Pancreas (tissue), 10 donors: ENCODE data around the gene ASTN1. TPM values are rescaled to one million over a fixed set of nuclear protein-coding genes. Genes with fewer than 3 reads are reported as not detected.

Experiments used
- ATAC-seq, 4 donors: fragments of 200-7000 bp; cut with Tn5 transposase; one replicate each; pipeline versions ENCODE4 v1.8.0 to v1.9.1; 2020; ENCODE audit warnings: mild to moderate bottlenecking in 4 of 4, moderate library complexity in 4 of 4
- DNase-seq, 6 donors: peaks; one replicate each; pipeline ENCODE4 v3.0.0-alpha.2; 2020
- FAIRE-seq: peaks from 2 replicates; lab custom pipeline; 2012; peaks lifted over from hg19 to GRCh38; lab: Jason Lieb, UNC
- H3K27ac ChIP-seq, 4 donors: fragments of 200-600 bp; sonication (generic); 1 replicate in 3 of 4; 2 replicates in 1 of 4; pipeline versions ENCODE4 v1.5.0 to v1.8.0; 2020
- H3K27me3 ChIP-seq, 4 donors: fragments of 200-600 bp; one replicate each; pipeline ENCODE4 v1.8.0; 2021
- H3K36me3 ChIP-seq, 3 donors: fragments of 200-600 bp; sonication (generic) in 1 of 3; one replicate each; pipeline versions ENCODE4 v1.5.0 to v1.8.0; 2020 to 2021
- H3K4me1 ChIP-seq, 3 donors: fragments of 200-600 bp; one replicate each; pipeline ENCODE4 v1.8.0; 2021
- H3K4me3 ChIP-seq, 4 donors: fragments of 200-600 bp; sonication (generic) in 2 of 4; one replicate each; pipeline versions ENCODE4 v1.5.0 to v1.8.0; 2020 to 2021
- H3K9me3 ChIP-seq, 4 donors: fragments of 200-600 bp; one replicate each; pipeline ENCODE4 v1.8.0; 2021
- WGBS, 2 donors: extraction: QIAGEN DNeasy Blood & Tissue Kit; methylation state at CpG; one replicate each; pipeline ENCODE4 v1.1.7; 2013; 5-methylcytosine and 5-hydroxymethylcytosine counted together
- intact Hi-C, 3 donors: fragments of 100-400 bp; cut with DNase I; formaldehyde crosslinking; loops; one replicate each; pipeline versions ENCODE4 v1.11.1 to v1.14.2; 2022
- polyA plus RNA-seq, 2 donors: library from polyadenylated mRNA; stranded (reverse); fragments of 200-250 nt; gene quantifications; one replicate each; pipeline ENCODE4 v1.2.3, GENCODE V29; 2013
- total RNA-seq, 6 donors: library from RNA; stranded (reverse); fragmentation: NEBNext Ultra II Directional in 4 of 6; extraction: Animal tissue kit (Norgen Biotek cat#: 25700) in 4 of 6; gene quantifications; one replicate each; pipeline versions ENCODE4 v1.2.1 to v1.2.4, GENCODE V29; 2021 to 2023
- TF ChIP-seq, protein P1 (sequence below), 4 donors: fragments of 200-600 bp; sonication (generic) in 3 of 4; IDR thresholded peaks; one replicate each; pipeline versions ENCODE4 v1.5.0 to v1.8.0; 2021; ENCODE audit warnings: antibody characterized with exemption in 4 of 4
- donor health status: healthy with polysubstance abuse.
- donor health status: DM: no; HTN: no; CAD: no; lungs with moderate emphysema.
- donor health status: DM: no; HTN: no; CAD: no.
- donor health status: control.
- donor health status: control.
- donor health status: Bipolar disorder and iron deficiency.
- donor health status: DM: yes; HTN: yes; CAD: no.
- donor health status: DM: no; HTN: no; CAD: no.
- donor health status: DM: no; HTN: no; CAD: no.
- donor health status: DM: yes; HTN: yes; CAD: no.

Gene ASTN1
- total and polyA plus RNA-seq, 8 donors: 0.11 to 0.77 (median 0.32) TPM

- intact Hi-C loops: no loop called here
Measured at GRCh38 chr1:176876966-176877515, 287.5 kb downstream of the ASTN1 start.

GRCh38 chr1:176869577-176869976 is 294.9 kb downstream of the ASTN1 start:
- ATAC-seq (no peak), FAIRE-seq (no peak), DNase-seq (no peak)
- Histone ChIP-seq H3K4me1 (no peaks in the 10 kb centered on the region), H3K27ac (no peak overlapping the region), H3K4me3 (no peak overlapping the region), H3K36me3 (no peaks in the 10 kb centered on the region), H3K27me3 (no peaks in the 10 kb centered on the region), H3K9me3 (no peaks in the 10 kb centered on the region)
- intact Hi-C loops: no loop called here
- TF ChIP-seq, protein P1, sequence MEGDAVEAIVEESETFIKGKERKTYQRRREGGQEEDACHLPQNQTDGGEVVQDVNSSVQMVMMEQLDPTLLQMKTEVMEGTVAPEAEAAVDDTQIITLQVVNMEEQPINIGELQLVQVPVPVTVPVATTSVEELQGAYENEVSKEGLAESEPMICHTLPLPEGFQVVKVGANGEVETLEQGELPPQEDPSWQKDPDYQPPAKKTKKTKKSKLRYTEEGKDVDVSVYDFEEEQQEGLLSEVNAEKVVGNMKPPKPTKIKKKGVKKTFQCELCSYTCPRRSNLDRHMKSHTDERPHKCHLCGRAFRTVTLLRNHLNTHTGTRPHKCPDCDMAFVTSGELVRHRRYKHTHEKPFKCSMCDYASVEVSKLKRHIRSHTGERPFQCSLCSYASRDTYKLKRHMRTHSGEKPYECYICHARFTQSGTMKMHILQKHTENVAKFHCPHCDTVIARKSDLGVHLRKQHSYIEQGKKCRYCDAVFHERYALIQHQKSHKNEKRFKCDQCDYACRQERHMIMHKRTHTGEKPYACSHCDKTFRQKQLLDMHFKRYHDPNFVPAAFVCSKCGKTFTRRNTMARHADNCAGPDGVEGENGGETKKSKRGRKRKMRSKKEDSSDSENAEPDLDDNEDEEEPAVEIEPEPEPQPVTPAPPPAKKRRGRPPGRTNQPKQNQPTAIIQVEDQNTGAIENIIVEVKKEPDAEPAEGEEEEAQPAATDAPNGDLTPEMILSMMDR (IDR thresholded peaks at IDR 0.05): no peak
- WGBS, 2 donors: 90 to 97% methylated on average over 4 of the region's 4 CpGs

More at GRCh38 chr1:176876966-176877515, 287.5 kb downstream of the ASTN1 start:
- WGBS, 2 donors: 71 to 80% methylated on average over 4 of the region's 4 CpGs
- ATAC-seq: no peak
- no peak for DNase-seq
- H3K27me3 ChIP-seq: no peaks in the 10 kb centered on the region
- TF ChIP-seq, protein P1 (IDR thresholded peaks at IDR 0.05): no peak
- no peak overlapping the region for H3K27ac ChIP-seq
- H3K4me1 ChIP-seq: no peaks in the 10 kb centered on the region
- H3K36me3 ChIP-seq: no peaks in the 10 kb centered on the region
- FAIRE-seq: no peak
- no peaks in the 10 kb centered on the region for H3K9me3 ChIP-seq
- H3K4me3 ChIP-seq: no peak overlapping the region

DNA sequence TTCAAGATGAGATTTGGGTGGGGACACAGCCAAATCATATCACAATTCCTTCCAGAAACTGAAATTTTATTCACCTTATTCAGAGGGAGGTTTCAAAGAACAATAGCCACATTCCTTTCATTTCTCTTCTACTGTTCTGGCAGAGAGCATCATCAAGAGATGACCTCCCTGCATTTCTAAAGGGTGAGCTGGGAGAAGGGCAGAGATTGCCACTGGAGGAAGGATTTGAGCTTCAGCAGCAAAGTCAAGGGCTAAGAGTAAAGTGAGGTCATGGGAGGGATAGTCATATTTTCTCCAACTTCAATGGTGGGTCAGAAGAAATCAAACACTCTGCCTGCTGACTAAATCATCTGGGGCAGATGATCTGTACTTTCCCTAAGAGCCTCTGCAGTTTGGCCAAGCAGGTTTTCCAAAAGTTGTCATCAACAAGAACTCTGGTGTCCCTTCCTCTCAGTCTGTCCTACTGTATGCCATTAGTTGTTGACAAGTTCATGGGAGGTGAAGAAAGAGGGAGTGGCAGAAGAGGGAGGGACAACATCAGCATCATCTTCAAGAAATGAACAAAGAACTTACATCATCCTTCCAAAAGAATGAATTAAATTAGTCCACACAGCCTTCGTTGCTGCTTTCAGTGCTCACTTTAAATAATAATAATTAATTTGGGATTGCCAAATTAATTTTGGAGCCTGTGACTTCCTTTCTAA is 298.3 kb downstream of the ASTN1 start:
- TF ChIP-seq, protein P1 (IDR thresholded peaks at IDR 0.05): no peak
- intact Hi-C loops: no loop called here
- H3K9me3 ChIP-seq: no peaks in the 10 kb centered on the region
- no peak overlapping the region for H3K27ac ChIP-seq
- ATAC-seq (no peak), DNase-seq (no peak), FAIRE-seq (no peak)
- H3K27me3 ChIP-seq: no peaks in the 10 kb centered on the region
- no peaks in the 10 kb centered on the region for H3K4me1 ChIP-seq
- 52 to 69% methylated on average over 1 of the region's 1 CpG for WGBS, 2 donors
- H3K4me3 ChIP-seq: no peak overlapping the region
- no peaks in the 10 kb centered on the region for H3K36me3 ChIP-seq

GRCh38 chr1:176864211-176864610 is 300.3 kb downstream of the ASTN1 start:
- Histone ChIP-seq H3K9me3 (no peaks in the 10 kb centered on the region), H3K36me3 (no peaks in the 10 kb centered on the region), H3K4me1 (no peaks in the 10 kb centered on the region), H3K27ac (no peak overlapping the region), H3K4me3 (no peak overlapping the region), H3K27me3 (no peaks in the 10 kb centered on the region)
- TF ChIP-seq, protein P1 (IDR thresholded peaks at IDR 0.05): no peak
- WGBS, 2 donors: 85 to 86% methylated on average over 9 of the region's 9 CpGs
- FAIRE-seq (no peak), ATAC-seq (no peak), DNase-seq (no peak)
- intact Hi-C loops: no loop called here

DNA sequence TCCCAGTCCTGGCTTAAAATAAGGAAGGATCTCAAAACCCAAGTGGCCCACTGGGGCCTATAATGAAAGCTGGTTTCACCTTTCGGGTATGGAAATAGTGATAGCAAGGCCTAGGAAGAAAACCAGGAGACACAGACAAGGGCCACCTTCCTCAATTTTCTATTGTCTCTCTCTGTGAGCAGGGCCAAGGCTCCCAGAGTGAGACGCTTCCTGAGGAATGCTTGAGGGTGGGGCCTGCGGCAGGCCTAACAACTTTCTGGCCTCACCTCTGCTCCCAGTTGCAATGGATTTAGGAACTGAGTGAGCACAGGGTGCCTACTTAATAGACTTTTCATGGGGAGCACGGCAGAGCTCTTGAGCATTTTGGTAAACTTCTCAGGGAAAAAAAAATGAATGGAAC is 300.9 kb downstream of the ASTN1 start:
- H3K27ac ChIP-seq: no peak overlapping the region
- WGBS, 2 donors: 84 to 88% methylated on average over 4 of the region's 4 CpGs
- intact Hi-C loops: no loop called here
- DNase-seq: no peak
- no peaks in the 10 kb centered on the region for H3K9me3 ChIP-seq
- H3K4me1 ChIP-seq: no peaks in the 10 kb centered on the region
- H3K4me3 ChIP-seq: no peak overlapping the region
- no peaks in the 10 kb centered on the region for H3K36me3 ChIP-seq
- no peak for FAIRE-seq
- ATAC-seq: no peak
- no peaks in the 10 kb centered on the region for H3K27me3 ChIP-seq
- TF ChIP-seq, protein P1 (IDR thresholded peaks at IDR 0.05): no peak
